Motor neuron (in vitro differentiated cells): ENCODE results near the gene KRTAP5-5. TPM values are rescaled to one million over a fixed set of nuclear protein-coding genes. Genes with fewer than 3 reads are reported as not detected.
"Not testable (repeated sequence)": the region's sequence is repeated elsewhere in the genome, so short reads cannot be mapped to it uniquely, and the experiment has no call there.

ENCODE experiments used
- ATAC-seq, 8 experiments: fragments of 200-7000 bp; cut with Tn5 transposase; replicated peaks in 6 of 8; 2 replicates each; pipeline ENCODE4 v1.8.0; 2021; ENCODE audit warnings: mild to moderate bottlenecking in 8 of 8, moderate library complexity in 8 of 8
- H3K27ac ChIP-seq, 2 donors: fragments of 250-450 bp; sonication (Bioruptor Pico); 2 replicates each; pipeline ENCODE4 v1.9.0; 2021; ENCODE audit warnings: antibody characterized with exemption in 2 of 2, mild to moderate bottlenecking in 2 of 2, moderate library complexity in 1 of 2
- H3K4me1 ChIP-seq, 2 donors: fragments of 250-450 bp; sonication (Bioruptor Pico); replicated peaks in 1 of 2; 2 replicates each; pipeline ENCODE4 v1.6.1; 2021; ENCODE audit warnings: antibody characterized with exemption in 2 of 2, mild to moderate bottlenecking in 2 of 2, moderate library complexity in 1 of 2
- H3K4me3 ChIP-seq, 5 donors: fragments of 250-450 bp; sonication (Bioruptor Pico); 2 replicates each; pipeline ENCODE4 v1.9.0; 2021; ENCODE audit warnings: antibody characterized with exemption in 5 of 5, mild to moderate bottlenecking in 5 of 5, moderate library complexity in 4 of 5
- WGBS, 10 experiments: fragments of 450-650 bp; shearing (Covaris generic); methylation state at CpG; one replicate each; pipeline ENCODE4 v1.0.0; 2022; 5-methylcytosine and 5-hydroxymethylcytosine counted together
- in situ Hi-C, 9 experiments: fragments of 400-800 bp; cut with MboI; loops; one replicate each; pipeline ENCODE4 v1.15.0; 2021; ENCODE audit warnings: low sequenced_read_pairs in 9 of 9, low pct_unique_long_range_greater_than_20kb in 2 of 9; ENCODE audit not compliant: unreplicated experiment in 9 of 9
- total RNA-seq, 8 experiments: library from RNA; unstranded; fragments of 300-600 nt; gene quantifications; 2 replicates each; pipeline versions ENCODE4 v1.2.3 to v1.2.4, GENCODE V29; 2022

KRTAP5-5 gene
- total RNA-seq, 8 experiments from 2014 or later, result not detected

GRCh38 chr11:1597994-1598380, 31.6 kb upstream of the KRTAP5-5 start, which contains the start of gene KRTAP5-2:
Gene KRTAP5-2, minus strand, starts transcription at chr11:1598294. Its CDS starts 44 bp downstream, at chr11:1598250.
- no peak for ATAC-seq
- no peak within 1 kb of the TSS for H3K27ac ChIP-seq
- in situ Hi-C loops, result no loop called here
- no CpG with 5 or more reads among the region's 4 CpGs for WGBS, 10 experiments
- H3K4me1 ChIP-seq, result peaks cover 0 to 4% of the 10 kb centered on the region in 2 donors
- H3K4me3 ChIP-seq, result no peak within 1 kb of the TSS

- ATAC-seq, in situ Hi-C loops, H3K27ac ChIP-seq, H3K4me3 ChIP-seq, H3K4me1 ChIP-seq: not testable (repeated sequence)
- 17 to 80% (median 53%) methylated on average over 1 to 3 of the region's 3 CpGs; no CpG with 5 or more reads in 1 of the 10 experiments for WGBS, 10 experiments
Observed at GRCh38 chr11:1598406-1598805, 31.2 kb upstream of the KRTAP5-5 start.

DNA sequence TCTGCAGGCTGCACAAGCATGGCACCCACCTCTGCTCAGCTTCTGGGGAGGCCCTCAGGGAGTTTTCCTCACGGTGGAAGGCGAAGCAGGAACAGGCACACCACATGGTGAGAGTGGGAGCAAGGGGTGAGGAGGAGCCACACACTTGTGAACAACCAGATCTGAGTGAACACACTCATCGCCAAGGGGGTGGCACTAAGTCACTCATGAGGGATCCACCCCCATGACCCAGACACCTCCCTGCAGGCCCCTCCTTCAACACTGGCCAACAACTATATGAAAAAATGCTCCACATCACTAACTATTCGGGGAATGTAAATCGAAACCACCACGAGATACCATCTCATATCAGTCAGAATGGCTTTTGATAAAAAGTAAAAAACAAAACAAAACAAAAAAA, 30.8 kb upstream of the KRTAP5-5 start:
- in situ Hi-C loops, result no loop called here
- Histone ChIP-seq H3K4me1 (peaks cover 0 to 4% of the 10 kb centered on the region in 2 donors), H3K4me3 (no peak overlapping the region), H3K27ac (no peak overlapping the region)
- ATAC-seq, result no peak
- WGBS, 10 experiments, result 39 to 82% (median 55%) methylated on average over 2 to 4 of the region's 6 CpGs; no CpG with 5 or more reads in 5 of the 10 experiments

DNA sequence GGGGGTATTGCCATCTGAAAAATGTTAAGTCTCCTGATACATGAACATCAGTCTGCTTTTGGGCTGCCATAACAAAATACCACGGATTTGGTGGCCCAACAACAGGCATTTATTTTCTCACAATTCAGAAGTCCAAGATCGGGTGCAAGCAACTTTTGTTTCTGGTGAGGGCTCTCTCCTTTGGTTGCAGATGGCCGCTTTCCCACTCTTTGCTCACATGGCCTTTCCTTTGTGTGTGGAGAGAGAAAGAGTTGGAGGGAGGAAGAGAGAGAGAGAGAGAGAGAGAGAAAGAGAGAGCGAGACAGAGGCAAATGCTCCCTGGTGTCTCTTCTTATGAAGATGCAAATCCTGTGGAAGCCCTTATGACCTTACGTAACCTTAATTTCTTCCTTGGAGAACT, 28.9 kb upstream of the KRTAP5-5 start:
- no peak overlapping the region for H3K4me3 ChIP-seq
- peak in 1 of 8 experiments; percentile 21 for ATAC-seq
- in situ Hi-C loops, result no loop called here
- 5 to 100% (median 58%) methylated on average over 1 to 4 of the region's 5 CpGs; no CpG with 5 or more reads in 1 of the 10 experiments for WGBS, 10 experiments
- H3K4me1 ChIP-seq, result peaks cover 0 to 4% of the 10 kb centered on the region in 2 donors
- no peak overlapping the region for H3K27ac ChIP-seq

- H3K4me1 ChIP-seq, H3K4me3 ChIP-seq, H3K27ac ChIP-seq, in situ Hi-C loops: not testable (repeated sequence)
- ATAC-seq, result peak in 7 of 8 experiments; percentile 26 to 81 (median 60)
- WGBS, 10 experiments, result 0 to 83% (median 50%) methylated on average over 1 to 2 of the region's 3 CpGs; no CpG with 5 or more reads in 2 of the 10 experiments
Observed at GRCh38 chr11:1601663-1602062, 27.9 kb upstream of the KRTAP5-5 start.

DNA sequence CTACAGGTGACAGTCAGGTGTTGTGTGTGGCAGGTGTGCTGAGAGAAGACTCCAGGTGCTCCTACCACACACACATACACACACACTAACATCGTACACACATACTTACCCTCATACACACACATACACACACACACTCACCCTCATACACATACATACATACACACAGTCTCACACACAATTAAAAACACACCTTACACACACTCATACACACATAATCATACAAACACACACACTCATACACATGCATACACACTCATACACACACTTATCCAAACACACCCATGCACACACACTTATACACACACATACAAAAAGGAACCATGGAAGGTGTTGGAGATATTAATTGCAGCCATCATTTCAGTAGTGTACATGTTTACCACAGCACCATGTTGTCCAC, 25.9 kb upstream of the KRTAP5-5 start:
- in situ Hi-C loops, result no loop called here
- 80% methylated on average over 1 of the region's 1 CpG; no CpG with 5 or more reads in 9 of the 10 experiments for WGBS, 10 experiments
- no peak for ATAC-seq

GRCh38 chr11:1604181-1604580, 25.4 kb upstream of the KRTAP5-5 start:
- H3K4me1 ChIP-seq, result peaks cover 0 to 4% of the 10 kb centered on the region in 2 donors
- no peak overlapping the region for H3K27ac ChIP-seq
- ATAC-seq, result no peak
- whole genome bisulfite sequencing, 10 experiments, result 6 to 71% methylated on average over 3 to 4 of the region's 11 CpGs; no CpG with 5 or more reads in 8 of the 10 experiments
- no peak overlapping the region for H3K4me3 ChIP-seq
- in situ Hi-C loops, result no loop called here

More for the DNA sequence above, 25.9 kb upstream of the KRTAP5-5 start:
- peaks cover 0 to 4% of the 10 kb centered on the region in 2 donors for H3K4me1 ChIP-seq
- H3K4me3 ChIP-seq, result no peak overlapping the region
- no peak overlapping the region for H3K27ac ChIP-seq

- no peak for ATAC-seq
- in situ Hi-C loops, result no loop called here
- H3K4me1 ChIP-seq, result peaks cover 0 to 4% of the 10 kb centered on the region in 2 donors
- no peak overlapping the region for H3K27ac ChIP-seq
- 60 to 86% (median 70%) methylated on average over 1 to 4 of the region's 7 CpGs; no CpG with 5 or more reads in 5 of the 10 experiments for WGBS, 10 experiments
- no peak overlapping the region for H3K4me3 ChIP-seq
Observed at GRCh38 chr11:1604711-1605110, 24.9 kb upstream of the KRTAP5-5 start.

- H3K4me3 ChIP-seq, H3K27ac ChIP-seq, H3K4me1 ChIP-seq, ATAC-seq, in situ Hi-C loops: not testable (repeated sequence)
- 60 to 100% (median 78%) methylated on average over 1 to 7 of the region's 13 CpGs; no CpG with 5 or more reads in 2 of the 10 experiments for WGBS, 10 experiments
Observed at GRCh38 chr11:1605923-1606322, 23.7 kb upstream of the KRTAP5-5 start.

DNA sequence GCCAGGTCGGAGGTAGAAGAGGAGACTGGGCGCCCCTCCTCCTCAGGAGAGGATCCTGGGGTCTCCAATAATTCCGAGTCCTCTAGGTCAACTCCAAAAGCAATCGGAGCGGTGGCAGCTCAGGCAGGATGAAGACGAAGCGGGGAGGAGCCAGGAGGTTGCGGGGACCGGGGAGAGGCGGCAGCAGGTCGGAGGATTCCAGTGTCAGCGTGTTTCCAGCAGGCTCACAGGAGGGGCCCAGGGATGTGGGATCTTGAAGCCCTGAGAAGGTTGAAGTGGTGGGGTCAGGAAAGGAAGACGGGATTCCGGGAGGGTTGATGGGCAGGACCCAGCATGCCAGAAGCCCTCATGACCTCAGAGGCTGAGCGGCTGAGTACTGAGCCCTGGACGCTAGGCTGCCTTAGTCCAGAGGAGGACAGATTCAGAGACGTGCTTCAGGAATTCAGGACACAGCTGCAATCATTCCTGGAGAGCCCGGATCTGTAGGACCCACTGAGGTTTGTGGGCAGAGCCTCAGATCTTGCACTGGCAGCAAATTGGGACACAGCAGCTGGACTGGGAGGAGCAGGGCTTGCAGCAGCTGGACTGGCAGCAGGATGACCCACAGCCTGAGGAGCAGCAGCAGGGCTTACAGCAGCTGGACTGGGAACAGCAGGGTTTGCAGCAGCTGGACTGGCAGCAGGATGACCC, 22.3 kb upstream of the KRTAP5-5 start:
- ATAC-seq, result peak in 6 of 8 experiments; percentile 28 to 86 (median 55)
- not testable (repeated sequence) for H3K4me1 ChIP-seq

GRCh38 chr11:1607901-1608300, 21.7 kb upstream of the KRTAP5-5 start:
- H3K27ac ChIP-seq, in situ Hi-C loops, H3K4me1 ChIP-seq, ATAC-seq, H3K4me3 ChIP-seq: not testable (repeated sequence)
- WGBS, 10 experiments, result no CpG with 5 or more reads among the region's 5 CpGs

More for the DNA sequence above, 22.3 kb upstream of the KRTAP5-5 start:
- in situ Hi-C loops, H3K4me3 ChIP-seq, H3K27ac ChIP-seq: not testable (repeated sequence)
- 10 to 31% (median 14%) methylated on average over 2 to 7 of the region's 18 CpGs; no CpG with 5 or more reads in 6 of the 10 experiments for WGBS, 10 experiments

GRCh38 chr11:1608363-1608762, 21.2 kb upstream of the KRTAP5-5 start, which contains the start of gene KRTAP5-3:
Gene KRTAP5-3, minus strand, starts transcription at chr11:1608463. Its CDS starts 78 bp downstream, at chr11:1608385.
- in situ Hi-C loops, result no loop called here
- ATAC-seq, result no peak

DNA sequence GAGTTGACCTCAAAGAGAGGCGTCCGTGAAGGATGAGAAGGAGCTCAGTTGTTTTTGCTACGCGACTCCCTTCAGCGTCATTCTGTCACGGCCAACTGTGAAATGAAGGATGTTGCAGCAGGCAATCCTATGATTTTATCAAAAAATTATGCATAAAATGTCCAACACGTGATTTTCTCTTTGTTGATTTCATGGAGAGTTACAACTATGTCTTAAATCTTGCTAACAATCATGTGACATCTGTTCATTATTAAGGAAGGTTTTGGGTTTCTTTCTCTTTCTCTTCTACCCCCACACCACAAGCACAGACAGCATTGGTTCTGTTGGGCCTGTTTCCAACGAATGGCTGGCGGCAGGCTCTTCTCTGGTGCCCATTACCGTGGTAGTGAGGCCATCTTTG, 11.3 kb upstream of the KRTAP5-5 start:
- in situ Hi-C loops, result no loop called here
- WGBS, 10 experiments, result 2 to 97% (median 69%) methylated on average over 4 to 8 of the region's 10 CpGs; no CpG with 5 or more reads in 1 of the 10 experiments
- ATAC-seq, result no peak
- Histone ChIP-seq H3K27ac (no peak overlapping the region), H3K4me1 (no peaks in the 10 kb centered on the region), H3K4me3 (no peak overlapping the region)

More at GRCh38 chr11:1608363-1608762, 21.2 kb upstream of the KRTAP5-5 start, which contains the start of gene KRTAP5-3:
- Histone ChIP-seq H3K27ac (no peak within 1 kb of the TSS), H3K4me1 (no peaks in the 10 kb centered on the region), H3K4me3 (no peak within 1 kb of the TSS)
- WGBS, 10 experiments, result 0 to 100% (median 80%) methylated on average over 1 to 4 of the region's 4 CpGs; no CpG with 5 or more reads in 3 of the 10 experiments
